ENCODE data around the gene TAS2R60.
"Not testable (repeated sequence)": the region's sequence is repeated elsewhere in the genome, so short reads cannot be mapped to it uniquely, and the experiment has no call there.

TAS2R60 gene

DNA sequence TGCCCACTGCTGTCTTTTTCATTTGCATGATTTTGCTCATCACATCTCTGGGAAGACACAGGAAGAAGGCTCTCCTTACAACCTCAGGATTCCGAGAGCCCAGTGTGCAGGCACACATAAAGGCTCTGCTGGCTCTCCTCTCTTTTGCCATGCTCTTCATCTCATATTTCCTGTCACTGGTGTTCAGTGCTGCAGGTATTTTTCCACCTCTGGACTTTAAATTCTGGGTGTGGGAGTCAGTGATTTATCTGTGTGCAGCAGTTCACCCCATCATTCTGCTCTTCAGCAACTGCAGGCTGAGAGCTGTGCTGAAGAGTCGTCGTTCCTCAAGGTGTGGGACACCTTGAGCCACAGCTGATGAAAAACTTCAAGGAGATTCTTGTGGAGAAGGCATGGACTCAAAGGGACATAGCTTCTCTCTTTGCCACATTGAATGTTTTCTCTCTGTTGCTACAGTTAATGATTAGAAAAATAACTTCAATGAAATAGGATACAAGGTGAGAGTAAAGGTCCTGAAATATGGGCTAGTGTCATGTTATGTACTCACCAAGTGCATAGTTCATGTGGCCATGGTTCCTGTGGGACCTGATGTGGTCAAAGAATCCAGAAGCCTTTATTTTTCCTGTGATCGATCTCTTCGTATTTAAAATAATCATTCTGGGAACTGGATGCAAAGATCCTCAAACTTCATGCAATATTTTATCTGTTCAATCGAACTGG is 970 bp downstream of the TAS2R60 start:
- no peak for DNase-seq (ENCODE audit: low read depth in 2 of 2)

DNA sequence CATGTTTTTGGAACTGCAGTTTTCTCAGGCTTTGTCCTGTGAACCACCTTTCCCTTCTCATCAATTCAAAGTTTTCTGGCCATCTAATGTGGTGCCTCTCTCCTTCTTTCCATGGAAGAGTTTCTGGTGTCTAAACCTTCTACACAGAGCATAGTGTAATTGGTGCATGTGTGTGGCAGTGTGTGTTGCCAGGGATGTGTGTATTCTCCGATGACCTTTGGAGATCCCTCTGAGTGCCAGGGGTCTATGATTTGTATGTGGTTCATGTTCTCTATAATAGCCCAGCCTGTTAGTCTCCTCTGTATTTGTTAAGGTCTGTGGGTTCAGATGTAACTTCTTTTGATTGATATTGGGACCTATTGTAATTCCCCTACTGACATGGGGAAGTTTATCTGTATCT is 1.5 kb downstream of the TAS2R60 start:
- DNase-seq (ENCODE audit: low read depth in 2 of 2), result no peak

DNA sequence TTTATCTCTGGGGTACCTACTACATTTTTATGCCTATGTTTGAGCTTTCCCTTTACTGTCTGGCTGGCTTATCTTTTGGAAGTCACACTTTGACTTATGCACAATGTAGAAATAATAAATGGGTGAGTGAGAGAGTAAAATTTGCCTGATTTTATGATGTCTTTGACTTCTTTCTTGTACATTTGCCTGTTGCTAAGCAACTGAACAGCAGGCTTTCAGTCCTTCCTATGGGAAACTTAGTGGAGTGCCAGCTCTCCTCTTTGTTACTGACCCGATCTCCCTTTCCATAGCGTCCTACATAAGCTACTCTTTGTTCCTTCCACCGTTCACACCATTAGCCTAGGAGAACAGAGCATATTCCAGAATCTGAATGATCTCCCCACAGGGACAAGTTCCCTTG is 4.2 kb downstream of the TAS2R60 start:
- no peak for DNase-seq (ENCODE audit: low read depth in 2 of 2)

DNA sequence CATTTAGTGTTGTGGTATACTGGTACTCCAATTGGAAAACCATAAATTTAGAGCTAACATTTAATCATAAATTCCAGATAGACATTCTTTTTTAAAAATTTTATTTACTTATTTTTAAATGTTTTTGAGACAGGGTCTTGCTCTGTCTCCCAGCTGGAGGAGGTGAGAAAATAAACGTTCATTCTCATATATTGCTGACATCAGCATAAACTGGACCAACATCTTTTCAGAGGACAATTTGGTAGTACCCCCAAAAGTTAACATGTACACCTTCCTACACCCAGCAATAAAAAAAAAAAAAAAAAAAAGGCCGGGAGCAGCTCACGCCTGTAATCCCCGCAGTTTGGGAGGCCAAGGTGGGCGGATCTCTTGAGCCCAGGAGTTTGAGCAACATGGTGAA is 5.2 kb downstream of the TAS2R60 start:
- DNase-seq (ENCODE audit: low read depth in 2 of 2), result no peak

DNA sequence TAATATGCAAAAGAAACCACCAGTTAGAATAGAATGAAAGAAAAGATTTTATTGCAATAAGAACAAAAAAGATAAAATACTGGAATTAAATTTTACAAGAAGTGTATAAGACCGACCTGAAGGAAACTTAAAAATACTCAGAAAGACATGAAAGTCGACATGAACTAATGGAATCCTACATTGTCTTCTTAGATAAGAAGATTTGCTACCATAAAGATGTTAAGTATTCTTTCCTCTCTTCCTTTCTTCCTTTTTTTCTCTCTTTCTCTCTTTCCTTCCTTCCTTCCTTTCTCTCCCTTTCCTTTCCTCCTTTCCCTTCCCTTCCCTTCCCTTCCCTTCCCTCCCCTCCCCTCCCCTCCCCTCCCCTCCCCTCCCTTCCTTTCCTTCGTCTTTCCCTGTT is 6.5 kb downstream of the TAS2R60 start:
- no peak for DNase-seq (ENCODE audit: low read depth in 2 of 2)

DNA sequence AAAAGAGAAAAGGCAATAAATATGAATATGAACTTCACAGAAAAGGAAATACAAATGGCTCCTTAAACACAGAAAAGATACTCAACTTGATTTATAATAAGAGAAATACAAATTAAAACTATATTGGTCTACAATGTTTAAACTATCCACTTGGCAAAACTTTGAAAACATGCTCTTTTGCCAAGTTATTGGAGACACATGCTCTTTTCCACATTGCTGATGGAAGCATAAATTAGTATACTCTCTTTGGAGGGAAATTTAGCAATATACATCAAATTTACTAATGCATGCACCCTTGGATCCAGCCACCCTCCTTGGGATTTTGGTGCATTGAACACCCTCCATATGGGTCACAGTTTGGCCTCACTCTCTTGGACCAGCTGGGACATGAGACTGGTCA is 7.9 kb downstream of the TAS2R60 start:
- DNase-seq (ENCODE audit: low read depth in 2 of 2), result no peak

DNA sequence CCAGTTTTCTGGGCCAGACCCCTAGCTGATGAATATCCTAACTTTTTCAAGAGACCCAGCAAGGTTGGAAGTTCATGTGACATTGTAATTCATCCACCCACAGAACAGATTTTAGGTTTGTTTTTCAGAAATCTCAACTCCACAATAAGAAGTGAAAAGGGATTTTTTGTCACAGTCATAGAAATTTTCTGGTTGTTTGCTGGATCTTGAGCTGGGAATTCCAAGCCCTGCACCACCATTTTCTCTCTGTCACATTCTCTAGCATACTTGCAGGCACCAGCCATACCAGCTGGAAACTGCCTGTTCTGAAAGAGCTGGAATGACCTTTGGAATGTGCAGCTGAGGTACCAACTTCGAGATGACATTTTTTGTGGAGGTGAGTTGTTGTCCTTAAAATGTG is 8.5 kb downstream of the TAS2R60 start:
- DNase-seq (ENCODE audit: low read depth in 2 of 2), result no peak

DNA sequence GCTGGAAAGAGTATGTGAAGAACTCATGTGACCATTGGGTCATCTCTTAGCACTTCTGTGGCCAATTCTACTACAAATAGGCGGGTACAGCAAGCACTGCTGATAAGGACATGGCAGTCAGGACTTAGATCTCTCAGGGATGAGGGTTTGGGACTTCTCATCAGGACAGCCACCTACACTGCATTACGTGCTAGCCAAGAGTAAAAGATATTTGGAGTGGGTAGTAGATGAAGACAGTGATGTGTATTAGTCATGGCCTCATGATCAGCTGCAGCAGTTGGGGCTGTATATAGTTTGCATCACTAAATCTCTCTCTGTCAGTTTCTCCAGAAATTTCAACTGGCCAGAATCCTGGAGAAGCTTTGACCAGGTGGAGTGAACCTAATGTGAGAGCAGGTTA is 9.2 kb downstream of the TAS2R60 start:
- no peak for DNase-seq (ENCODE audit: low read depth in 2 of 2)

DNA sequence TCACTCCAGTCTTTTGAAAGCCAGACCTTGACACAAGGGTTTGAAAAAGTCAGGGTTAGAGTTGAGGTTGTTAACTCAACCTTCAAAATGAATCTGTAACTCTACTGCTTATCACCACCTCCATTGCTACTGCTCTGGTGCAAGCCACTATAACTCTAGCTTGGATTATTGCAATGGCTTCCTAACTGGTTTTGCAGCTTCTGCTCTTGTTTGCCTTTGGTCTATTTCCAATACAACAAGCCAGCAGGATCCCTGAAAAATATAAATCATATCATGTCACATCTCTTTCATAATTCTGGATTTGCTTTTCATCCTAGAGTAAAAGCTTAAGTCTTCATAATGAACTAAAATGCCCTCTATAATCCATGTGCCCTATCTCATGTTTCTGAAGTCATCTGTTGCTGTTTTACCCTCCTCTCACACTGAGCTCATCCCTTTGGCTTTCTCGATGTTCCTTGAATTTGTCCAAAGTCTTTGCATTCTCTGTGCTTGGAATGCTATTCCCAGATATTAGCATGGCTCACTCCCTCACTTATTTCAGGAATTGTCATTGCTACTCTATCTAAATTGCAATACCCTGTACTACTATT is 10.9 kb downstream of the TAS2R60 start:
- DNase-seq (ENCODE audit: low read depth in 2 of 2), result no peak

DNA sequence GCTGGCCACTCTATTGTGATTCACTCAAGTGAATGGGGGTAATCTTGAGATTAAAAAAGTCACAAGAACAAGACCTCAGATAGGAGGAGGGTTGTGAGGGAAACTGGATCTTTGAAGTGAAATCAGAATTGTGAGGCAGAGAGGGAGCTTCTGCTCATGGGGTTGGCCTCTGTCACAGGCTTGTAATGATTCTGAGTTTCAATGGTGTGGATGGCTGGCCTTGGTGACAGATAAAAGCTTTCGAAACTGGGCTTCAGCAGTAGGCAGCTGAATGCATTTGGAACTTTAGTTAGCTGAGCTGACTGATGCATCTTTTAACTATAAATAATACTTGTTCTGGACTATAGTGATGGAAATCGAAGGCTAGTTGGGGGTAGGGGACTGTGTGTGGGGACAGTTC is 12.2 kb downstream of the TAS2R60 start:
- no peak for DNase-seq (ENCODE audit: low read depth in 2 of 2)

DNA sequence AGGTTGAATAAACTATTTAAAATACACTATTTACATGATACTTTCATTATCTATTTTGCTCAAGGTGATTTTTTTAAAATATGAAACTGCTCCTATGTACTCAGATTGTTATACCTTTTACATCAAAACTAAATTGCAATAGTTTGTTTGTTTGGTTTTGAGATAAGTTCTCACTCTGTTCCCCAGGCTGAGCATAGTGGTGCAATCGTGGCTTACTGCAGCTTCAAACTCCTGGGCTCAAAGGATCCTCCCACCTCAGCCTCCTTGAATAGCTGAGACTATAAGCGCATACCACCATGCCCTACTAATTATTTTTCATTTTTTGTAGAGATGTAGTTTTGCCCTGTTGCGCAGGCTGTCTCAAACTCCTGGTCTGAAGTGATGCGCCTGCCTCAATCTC is 12.7 kb downstream of the TAS2R60 start:
- DNase-seq (ENCODE audit: low read depth in 2 of 2), result no peak

DNA sequence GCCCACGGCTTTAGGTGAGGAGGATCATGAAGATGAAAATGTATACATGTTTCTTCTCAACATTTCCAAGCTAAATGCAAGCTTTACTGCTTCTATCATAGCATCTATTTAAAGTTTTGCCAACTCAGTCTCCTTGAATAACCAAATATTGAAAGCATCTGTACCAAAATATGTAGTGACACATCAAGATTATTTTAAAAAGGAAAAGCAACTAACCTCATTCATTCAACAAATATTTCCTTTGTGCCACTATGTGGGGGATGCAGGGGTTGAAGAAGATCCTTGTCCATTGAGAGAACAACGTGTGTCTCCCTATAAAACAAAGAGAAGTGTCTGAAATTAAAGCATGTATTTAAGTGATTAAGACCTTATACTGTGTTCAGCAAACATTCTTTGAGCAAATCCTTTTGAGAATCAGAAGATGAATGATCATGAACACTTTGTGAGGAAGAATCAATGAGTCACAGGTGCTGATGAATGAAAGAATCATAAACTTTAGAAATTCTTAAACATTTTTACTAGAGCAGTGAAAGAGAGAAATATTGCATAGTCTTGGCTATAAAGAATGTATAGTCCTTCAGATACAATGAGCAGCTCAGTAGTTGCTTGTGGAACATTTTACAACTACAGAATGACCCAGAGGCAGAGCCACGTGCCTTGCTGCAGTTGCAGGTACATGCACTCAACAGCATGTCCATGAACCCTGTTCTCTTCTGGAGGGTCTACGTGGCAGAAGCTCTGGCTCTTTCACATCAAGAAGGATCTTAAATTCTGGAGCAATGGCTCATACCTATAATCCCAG is 13.9 kb downstream of the TAS2R60 start:
- no peak for DNase-seq (ENCODE audit: low read depth in 2 of 2)

DNA sequence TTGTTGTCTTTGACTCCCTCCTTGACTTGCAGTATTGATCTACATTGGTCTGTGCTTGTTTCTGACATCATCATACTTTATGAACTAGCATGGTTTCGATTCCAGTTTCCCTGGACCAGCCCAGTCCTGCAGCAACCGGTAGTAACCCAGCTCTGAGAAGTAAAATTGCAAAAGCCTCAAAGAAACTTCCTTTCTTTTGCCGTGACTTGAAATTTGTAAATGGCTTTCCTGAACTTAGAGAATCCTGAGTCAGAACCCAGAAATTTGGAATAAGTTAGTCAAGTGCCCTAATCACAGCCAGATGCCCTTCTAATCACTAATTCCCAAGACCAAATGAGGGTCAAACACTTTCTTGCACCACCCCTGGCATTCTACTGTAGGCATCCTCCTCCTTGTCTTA is 15.0 kb downstream of the TAS2R60 start:
- DNase-seq (ENCODE audit: low read depth in 2 of 2), result no peak

DNA sequence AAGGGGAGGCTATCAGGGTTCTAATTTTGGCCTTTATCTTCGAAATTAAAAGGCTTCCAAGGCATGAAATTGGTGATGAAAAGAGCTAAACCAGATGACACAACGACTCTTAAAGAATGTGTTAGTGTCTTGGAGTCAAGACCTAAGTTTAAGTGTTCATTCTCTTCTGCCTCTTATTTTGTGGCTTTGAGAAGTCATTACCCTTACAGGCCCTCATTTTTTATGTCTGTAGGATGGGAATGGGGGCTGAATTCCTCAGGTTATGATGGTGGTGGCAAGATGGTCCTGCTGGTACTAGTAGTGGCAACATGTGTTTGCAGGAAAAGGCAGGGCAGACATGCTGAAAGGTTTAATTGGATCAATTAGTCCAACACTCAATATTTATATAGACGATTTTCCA is 15.4 kb downstream of the TAS2R60 start:
- no peak for DNase-seq (ENCODE audit: low read depth in 2 of 2)

DNA sequence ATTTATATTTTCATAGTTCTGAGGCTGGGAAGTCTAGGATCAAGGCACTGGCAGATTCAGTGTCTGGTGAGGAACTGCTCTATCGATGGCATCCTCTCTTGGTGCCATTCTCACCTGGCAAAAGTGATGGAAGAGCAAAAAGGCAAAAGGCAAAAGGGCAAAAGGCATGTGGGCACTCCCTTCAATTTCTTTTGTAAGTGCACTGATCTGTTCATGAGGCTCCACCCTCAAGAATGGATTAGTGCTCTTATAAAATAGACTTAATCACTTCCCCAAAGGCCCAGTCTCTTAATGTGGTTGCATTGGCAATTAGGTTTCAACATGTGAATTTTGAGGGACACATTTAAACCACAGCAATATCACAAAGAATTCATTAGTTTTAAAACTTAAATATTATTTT is 16.1 kb downstream of the TAS2R60 start:
- no peak for DNase-seq (ENCODE audit: low read depth in 2 of 2)

DNA sequence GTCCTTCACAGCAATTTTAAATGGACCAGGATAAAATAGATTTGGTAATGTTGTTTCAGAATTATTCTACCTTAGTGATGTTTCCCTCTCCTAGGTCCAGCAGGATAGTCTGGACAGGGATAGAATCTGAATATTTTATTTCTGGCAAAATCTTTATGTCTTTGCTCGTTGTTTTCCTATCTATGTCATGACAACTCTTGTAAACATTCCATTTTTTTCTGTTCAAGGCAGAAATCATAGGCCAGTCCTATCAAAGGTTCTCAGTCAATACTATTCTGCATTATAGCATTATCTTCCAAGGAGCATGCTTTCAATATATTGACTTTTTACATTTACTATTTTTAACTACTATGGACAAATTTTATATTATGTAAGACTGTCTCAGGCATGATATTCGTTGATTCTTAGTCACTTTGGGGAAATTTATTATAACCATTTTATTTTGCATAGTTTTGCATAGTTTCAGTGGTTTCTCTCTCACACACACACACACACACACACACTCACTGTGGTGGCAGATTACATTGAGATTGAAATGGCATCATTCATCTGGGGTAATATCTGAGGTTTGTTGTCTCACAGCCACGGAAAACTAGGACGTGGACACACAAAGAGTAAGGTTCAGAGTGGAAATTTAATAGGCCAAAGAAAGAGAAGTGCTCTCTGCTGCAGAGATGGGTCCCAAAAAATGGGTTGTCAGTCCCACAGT is 17.2 kb downstream of the TAS2R60 start:
- DNase-seq (ENCODE audit: low read depth in 2 of 2), result no peak

DNA sequence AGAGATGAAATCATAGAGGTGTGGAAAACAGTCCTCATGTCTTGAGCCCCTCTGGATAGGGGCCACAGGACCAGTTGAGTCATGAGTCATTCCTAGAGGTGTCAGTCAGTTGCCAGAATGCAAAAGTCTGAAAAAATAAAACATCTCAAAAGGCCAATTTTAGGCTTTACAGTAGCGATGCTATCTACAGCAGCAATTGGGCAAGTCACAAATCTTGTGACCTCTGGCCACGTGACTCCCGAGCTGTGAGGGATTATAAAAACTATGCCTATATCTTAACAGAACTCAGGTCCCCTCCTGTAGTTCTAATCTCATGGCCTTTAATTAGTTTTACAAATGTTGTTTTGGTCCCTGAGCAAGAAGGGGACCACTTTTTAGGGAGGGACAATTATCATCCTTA is 18.8 kb downstream of the TAS2R60 start:
- no peak for DNase-seq (ENCODE audit: low read depth in 2 of 2)

DNA sequence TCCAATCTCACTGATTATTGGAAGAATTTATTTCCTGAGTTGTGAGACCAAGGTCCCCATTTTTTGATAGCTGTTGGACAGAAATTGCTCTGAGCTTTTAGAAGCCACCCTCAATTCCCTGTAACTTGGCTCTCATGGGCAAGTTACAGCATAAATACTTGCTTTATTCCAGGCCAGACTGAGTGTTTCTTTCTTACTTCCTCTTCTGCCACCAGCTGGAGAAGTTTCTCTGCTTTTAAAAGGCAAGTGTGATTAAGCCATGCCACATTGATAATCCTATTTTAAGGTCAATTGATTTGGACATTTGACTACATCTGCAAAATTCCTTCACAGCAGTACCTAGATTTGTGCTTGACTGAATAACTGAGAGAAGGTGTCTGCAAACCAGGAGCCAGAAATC is 20.3 kb downstream of the TAS2R60 start:
- DNase-seq (ENCODE audit: low read depth in 2 of 2), result no peak

DNA sequence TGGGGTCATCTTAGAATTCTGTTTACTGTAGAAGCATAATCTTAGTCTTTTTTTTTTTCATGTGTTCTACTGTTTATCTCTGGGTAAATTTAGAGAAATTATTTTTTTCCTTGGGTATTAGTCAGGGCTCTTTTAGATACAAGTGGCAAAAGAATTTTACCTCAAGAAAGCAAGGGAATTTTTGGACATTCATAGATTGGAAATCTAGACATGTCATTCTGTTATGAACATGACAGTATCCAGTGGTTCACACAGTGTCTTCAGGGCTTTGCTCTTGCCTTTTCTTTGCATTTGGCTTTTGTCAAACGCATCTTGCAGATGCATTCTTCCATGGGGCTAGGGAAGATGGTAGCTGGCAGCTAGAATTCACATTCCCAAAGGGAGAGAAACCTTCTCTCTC is 20.7 kb downstream of the TAS2R60 start:
- DNase-seq (ENCODE audit: low read depth in 2 of 2), result no peak

DNA sequence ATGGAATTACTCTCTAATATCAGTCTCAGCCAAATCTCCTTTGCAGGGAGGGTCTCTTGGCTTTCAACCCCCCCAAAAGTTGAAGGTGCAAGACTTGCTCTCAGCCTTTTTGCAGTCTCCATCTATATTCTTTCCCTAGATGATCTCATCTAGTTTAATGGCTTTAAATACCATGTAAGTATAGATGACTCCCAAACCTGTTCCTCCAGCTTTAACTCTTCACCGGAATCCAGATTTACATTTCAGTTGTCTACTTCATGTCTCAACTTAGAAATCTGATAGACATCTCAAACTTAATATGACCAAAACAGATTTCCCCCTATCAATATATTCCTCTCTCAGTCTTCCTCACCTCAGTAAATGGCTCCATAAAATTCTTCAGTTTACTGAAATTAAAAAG is 24.5 kb downstream of the TAS2R60 start:
- no peak for DNase-seq (ENCODE audit: low read depth in 2 of 2)

DNA sequence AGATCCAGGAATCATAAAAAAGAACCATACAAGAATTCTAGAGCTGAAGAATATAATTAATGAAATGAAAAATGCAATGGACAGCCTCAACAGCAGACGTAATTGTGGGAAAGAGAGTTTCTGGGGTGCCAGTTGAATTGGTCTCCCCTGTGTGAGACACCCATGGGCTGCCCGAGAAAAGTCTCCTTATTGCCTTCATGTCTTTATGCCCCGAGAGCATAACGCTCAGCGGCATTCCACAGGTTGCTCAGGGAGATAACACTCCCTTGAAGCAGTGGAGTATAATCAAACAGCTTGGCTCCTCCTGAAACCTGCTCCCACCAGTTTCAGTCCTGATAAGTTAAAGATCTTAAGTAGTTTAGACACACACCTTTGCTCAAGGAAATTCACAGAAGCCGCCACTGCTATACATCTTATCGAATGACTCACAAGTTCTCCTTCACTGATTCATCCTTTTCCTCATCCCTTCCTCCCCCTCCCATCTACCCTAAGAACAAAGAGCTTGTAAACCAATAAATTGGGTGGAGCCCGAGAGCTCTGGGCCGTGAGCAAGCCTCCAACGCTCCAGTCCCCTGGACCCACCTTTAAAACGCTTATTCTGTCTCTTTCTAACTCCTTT is 28.9 kb downstream of the TAS2R60 start:
- DNase-seq (ENCODE audit: low read depth in 2 of 2), result not testable (repeated sequence)

DNA sequence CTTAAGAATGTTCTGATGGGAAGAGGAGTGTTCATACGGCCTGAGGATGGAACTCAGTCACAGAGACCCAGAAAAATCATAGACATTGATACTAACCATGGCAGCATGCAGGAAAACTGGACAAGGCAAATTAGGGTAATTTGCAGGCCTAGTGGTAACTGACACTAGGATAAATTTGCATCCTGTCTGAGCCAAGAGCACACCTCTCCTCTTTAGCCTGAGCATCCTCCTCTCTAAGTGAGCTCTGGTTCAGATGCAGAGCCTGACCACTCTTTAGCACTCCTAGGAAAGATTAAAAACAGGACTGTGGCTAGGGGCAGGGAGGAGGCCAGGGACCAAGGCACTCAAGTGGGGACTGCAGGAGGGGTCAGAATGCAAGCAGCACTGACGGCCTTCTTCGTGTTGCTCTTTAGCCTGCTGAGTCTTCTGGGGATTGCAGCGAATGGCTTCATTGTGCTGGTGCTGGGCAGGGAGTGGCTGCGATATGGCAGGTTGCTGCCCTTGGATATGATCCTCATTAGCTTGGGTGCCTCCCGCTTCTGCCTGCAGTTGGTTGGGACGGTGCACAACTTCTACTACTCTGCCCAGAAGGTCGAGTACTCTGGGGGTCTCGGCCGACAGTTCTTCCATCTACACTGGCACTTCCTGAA is 34.4 kb downstream of the TAS2R60 start, which contains the start of gene TAS2R41:
TAS2R41 (plus strand) TSS at position 373 of the 650 bp plus-strand sequence; CDS start at position 373, 0 bp downstream.
- DNase-seq (ENCODE audit: low read depth in 2 of 2), result no peak

All from stimulated activated CD8-positive, alpha-beta memory T cell treated with anti-CD3 and anti-CD28 coated beads, Interleukin-7, amount 100 ng/mL, for 4 hours (primary cell).